Uterus (tissue), 2 donors: ENCODE data around the gene SASH1.

Experiments used
- CTCF ChIP-seq, 4 experiments: fragments of 200-600 bp in 2 of 4; fragments of 450-650 bp in 2 of 4; sonication (generic) in 2 of 4; IDR thresholded peaks; one replicate each; pipeline ENCODE4 v1.5.1; 2016 to 2019; ENCODE audit warnings: antibody characterized with exemption in 4 of 4, mild to moderate bottlenecking in 2 of 4, moderate library complexity in 1 of 4
- POLR2A ChIP-seq, 2 donors: fragments of 450-650 bp; IDR thresholded peaks; one replicate each; pipeline ENCODE4 v1.6.1; 2016; ENCODE audit warnings: antibody characterized with exemption in 2 of 2, mild to moderate bottlenecking in 1 of 2, moderate library complexity in 1 of 2

GRCh38 chr6:148583631-148584030 is 241.0 kb downstream of the SASH1 start:
- TF ChIP-seq CTCF (IDR thresholded peaks at IDR 0.05) (no peak), POLR2A (IDR thresholded peaks at IDR 0.05) (no peak)
